Ovary (tissue), 3 donors: ENCODE data around the gene MRPL38.

Experiments used
- CTCF ChIP-seq, 3 donors: fragments of 450-650 bp in 2 of 3; fragments of 200-600 bp in 1 of 3; IDR thresholded peaks; one replicate each; pipeline versions ENCODE4 v1.5.1 to v1.8.0; 2016 to 2022; ENCODE audit warnings: antibody characterized with exemption in 3 of 3, mild to moderate bottlenecking in 1 of 3
- EP300 ChIP-seq: sonication (generic); formaldehyde crosslinking; IDR thresholded peaks from one replicate; pipeline ENCODE4 v1.6.1; 2017; ENCODE audit warnings: antibody characterized with exemption
- POLR2A ChIP-seq: fragments of 450-650 bp; IDR thresholded peaks from one replicate; pipeline ENCODE4 v1.6.1; 2017; ENCODE audit warnings: antibody characterized with exemption, mild to moderate bottlenecking, moderate library complexity
- donor health status: DM: no; HTN: no; CAD: no.

- TF ChIP-seq CTCF (IDR thresholded peaks at IDR 0.05) (no peak), POLR2A (no peak), EP300 (no peak)
These were observed 30.9 kb downstream of the MRPL38 start for GRCh38 chr17:75873587-75874322.
